GM21381 (cell line): ENCODE data around the gene ASMTL.
"Not testable (repeated sequence)": the region's sequence is repeated elsewhere in the genome, so short reads cannot be mapped to it uniquely, and the experiment has no call there.

Experiments
- ATAC-seq: cut with Tn5 transposase; IDR thresholded peaks from one replicate; pipeline ENCODE4 v1.9.1; 2021; ENCODE audit warnings: mild to moderate bottlenecking, moderate library complexity; ENCODE audit not compliant: unreplicated experiment

Gene ASMTL

DNA sequence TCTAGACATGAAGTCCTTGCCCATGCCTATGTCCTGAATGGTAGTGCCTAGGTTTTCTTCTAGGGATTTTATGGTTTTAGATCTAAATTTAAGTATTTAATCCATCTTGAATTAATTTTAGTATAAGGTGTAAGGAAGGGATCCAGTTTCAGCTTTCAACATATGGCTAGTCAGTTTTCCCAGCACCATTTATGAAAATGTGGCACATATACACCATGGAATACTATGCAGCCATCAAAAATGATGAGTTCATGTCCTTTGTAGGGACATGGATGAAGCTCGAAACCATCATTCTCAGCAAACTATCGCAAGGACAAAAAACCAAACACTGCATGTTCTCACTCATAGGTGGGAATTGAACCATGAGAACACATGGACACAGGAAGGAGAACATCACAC is 29.8 kb upstream of the ASMTL start:
- ATAC-seq: not testable (repeated sequence)

DNA sequence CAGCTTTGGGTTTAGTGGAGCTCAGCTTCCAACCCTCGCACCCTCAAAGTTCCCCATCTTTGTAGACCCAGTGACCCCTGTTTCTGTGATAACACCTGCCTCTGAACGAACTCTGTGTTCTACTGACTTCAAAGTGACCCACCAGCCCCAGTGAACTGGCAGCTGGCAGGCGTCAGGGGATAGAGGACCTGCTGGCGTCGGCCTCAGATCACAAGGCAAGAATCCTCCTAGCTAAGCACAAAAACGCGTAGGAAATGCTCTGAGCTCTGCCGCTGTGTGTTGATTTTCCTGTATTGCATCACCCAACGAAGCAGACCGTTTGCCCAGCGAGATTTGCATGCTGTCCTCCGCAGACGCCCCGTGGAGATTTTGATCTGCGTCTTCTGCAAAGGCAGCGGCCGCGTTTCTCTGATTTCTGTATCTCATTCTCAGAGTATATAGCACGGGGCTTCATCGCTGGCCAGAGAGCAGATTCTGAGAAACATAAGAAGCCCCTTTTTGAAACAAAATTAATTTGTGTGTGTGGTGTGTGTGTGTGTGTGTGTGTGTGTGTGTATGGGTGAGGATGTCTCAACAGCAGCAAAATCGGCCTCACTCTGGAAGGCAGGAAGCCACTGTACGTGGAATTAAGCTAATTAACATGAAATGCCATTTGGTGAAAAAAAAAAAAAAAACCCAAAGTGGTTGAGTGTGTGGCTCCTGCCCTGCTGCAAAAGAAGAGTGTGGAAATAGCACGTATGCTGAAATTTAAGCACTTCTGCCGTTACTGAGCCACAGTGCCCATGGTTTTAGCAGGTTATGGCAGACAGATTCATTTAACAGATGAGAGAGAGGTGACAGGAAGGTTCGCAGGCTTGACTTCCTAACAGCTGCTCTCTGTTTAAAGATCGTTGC is 29.2 kb upstream of the ASMTL start:
- ATAC-seq: peak; percentile 46

DNA sequence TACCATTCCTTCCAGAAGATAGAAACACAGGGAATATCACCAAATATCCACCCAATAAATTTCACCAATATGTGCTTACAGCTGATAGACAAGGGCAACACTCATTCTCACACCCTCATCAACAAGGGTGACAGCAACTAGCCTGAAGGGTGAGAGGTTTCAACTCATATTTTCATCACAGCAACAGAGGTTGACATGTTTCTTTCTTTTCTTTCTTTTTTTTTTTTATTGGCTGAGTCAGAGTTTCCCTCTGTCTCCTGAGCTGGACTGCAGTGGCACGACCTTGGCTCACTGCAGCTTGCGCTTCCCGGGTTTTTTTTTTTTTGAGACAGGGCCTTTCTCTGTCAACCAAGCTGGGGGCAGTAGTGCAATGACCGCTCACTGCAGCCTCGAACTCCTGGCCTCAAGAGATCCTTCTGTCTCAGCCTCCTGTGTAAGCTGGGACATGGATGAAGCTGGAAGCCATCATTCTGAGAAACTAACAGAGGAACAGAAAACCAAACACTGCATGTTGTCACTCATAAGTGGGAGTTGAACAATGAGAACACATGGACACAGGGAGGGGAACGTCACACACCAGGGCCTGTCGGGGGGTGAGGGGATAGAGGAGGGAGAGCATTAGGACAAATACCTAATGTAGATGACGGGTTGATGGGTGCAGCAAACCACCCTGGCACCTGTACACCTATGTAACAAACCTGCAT is 27.5 kb upstream of the ASMTL start:
- ATAC-seq: no peak

DNA sequence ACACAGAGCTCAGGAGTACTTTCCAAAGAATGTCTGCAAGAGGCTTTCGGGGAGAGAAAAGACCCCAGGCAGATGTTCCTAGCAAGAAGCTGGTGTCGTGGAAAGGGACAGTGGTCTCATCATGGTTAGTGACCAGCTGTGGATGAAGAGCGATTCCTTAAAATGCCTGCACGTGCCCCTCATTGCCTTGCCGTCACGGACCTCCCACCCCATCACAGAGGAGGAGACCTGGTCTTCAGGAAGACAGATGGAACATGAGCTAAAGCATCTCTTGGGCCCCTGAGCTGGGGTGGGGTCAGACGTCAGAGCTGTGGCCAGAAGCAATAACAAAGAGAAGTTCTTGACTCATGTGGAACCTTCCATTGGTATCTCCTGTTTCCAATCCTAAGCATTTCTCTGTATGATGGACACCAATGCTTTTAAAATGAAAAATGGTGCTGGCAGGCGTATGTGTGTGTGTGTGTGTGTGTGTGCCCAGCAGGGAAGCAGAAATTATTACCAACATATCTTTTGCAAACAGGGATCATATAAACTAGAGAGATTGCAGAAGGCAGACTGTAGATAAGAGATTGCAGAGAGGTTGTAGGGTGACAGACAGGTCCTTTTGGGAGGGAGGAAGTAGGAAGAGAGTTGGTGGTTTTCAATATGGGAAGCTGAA is 25.2 kb upstream of the ASMTL start:
- no peak for ATAC-seq

DNA sequence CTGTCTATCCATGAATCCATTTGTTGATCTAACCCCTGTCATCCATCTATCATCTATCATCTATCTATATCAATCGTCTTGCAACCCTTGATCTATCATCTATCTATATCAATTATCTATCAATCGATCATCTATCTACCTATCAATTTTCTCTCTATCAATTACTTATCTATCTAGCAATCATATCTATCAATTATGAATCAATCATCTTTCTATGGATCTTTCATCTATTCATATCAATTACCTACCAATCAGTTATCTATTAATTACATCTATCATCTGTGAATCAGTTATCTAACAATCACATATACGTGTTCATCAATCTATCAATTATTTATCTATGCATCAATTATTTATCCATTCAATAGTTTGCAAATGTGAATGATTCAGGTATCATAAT is 24.5 kb upstream of the ASMTL start:
- no peak for ATAC-seq

DNA sequence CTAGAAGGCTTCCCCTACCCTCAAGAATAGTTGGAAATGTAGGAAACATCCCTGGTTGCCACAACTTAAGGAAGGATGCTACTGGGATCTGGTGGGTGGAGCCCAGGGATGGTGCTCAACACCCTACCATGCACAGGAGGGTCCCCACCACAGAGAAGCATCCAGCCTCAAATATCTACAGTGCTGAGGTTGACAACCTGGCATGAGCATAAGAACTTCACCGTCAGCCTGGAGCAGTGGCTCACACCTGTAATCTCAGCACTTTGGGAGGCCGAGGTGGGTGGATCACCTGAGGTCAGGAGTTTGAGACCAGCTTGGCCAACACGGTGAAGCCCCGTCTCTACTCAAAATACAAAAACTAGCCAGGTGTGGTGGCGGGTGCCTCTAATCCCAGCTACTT is 24.0 kb upstream of the ASMTL start:
- ATAC-seq: no peak

DNA sequence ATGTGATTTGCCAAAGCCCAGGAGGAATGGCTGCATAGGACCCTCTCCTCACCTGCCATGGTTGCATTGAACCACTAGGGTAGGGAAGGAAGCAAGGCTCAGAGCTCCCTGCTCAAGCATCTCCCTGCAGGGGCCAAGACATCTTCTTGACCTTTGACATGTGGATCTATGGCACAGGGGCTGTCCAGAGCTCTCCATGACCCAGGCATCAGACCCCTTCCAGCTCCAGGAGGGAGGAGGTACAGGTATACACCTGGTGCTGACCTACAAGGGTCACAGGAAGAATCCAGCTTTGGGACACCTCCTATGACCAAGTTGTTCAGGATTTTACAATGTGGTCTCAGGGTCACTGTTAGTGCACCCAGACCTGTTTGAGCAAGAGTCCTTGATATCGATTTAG is 23.2 kb upstream of the ASMTL start:
- no peak for ATAC-seq

DNA sequence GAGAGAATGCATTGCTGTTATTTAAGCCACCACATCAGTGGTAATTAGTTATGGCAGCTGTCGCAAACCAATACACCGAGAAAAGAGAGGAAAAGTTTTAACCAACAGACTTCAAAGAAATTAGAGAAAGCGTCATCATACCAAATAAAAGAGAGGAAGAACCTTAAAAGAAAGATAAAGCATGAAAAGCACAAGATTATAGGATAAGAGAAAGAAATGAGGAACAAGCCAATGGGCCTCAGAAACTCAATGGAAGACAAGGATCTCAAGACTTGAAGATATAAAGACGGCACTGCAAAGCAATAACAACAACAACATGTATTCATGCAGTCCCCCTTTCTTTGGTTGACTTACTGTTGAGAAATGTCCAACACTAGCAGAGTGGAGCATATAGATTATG is 22.8 kb upstream of the ASMTL start:
- ATAC-seq: no peak

DNA sequence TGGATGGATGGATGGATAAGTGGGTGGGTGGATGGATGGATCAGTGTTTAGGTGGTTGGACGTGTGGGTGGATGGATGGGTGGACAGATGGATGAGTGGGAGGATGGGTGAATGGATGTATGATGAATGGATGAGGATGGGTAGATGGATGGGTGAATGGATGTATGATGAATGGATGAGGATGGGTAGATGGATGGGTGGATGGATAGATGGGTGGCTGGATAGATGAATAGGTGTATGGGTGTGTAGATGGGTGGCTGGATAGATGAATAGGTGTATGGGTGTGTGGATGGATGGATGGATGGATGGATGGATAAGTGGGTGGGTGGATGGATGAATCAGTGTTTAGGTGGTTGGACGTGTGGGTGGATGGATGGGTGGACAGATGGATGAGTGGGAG is 21.9 kb upstream of the ASMTL start:
- ATAC-seq: not testable (repeated sequence)

DNA sequence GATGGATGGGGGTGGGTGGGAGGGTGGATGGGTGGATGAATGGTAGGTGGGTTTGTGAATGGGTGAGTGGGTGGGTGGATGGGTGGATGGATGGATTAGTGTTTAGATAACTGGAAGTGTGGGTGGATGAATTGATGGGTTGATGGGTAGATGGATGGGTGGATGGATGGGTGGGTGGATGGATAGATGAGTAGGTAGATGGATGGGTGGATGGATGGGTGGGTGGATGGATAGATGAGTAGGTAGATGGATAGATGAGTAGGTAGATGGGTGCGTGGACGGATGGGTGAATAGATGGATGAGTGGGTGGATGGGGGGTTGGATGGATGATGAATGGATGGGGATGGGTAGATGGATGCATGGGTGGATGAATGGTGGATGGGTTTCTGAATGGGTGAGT is 20.3 kb upstream of the ASMTL start:
- no peak for ATAC-seq

DNA sequence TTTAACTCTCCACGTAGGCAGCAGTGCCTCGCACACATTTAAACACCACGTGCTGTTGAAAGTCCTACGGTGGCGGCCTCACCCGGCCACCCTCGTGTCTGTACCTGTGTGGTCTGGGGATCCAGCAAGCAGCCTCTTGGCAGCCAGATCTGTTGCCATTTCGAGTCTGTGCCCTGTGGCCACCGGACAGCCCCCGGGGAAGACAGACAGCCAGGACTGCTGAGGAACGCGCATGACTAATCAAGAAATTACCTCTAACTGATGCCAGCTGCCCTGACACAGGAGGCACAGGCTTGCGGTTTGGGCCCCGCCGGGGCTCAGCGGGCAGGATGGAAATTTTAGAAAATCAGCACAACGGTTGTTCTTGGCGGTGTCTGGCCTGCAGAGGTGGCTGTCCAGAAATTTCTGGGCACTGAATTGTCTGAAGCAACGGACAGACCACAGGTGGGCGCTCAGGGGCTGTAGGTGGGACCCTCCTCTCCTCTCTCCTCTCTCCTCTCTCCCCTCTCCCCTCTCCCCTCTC is 15.6 kb upstream of the ASMTL start:
- ATAC-seq: peak; percentile 57

DNA sequence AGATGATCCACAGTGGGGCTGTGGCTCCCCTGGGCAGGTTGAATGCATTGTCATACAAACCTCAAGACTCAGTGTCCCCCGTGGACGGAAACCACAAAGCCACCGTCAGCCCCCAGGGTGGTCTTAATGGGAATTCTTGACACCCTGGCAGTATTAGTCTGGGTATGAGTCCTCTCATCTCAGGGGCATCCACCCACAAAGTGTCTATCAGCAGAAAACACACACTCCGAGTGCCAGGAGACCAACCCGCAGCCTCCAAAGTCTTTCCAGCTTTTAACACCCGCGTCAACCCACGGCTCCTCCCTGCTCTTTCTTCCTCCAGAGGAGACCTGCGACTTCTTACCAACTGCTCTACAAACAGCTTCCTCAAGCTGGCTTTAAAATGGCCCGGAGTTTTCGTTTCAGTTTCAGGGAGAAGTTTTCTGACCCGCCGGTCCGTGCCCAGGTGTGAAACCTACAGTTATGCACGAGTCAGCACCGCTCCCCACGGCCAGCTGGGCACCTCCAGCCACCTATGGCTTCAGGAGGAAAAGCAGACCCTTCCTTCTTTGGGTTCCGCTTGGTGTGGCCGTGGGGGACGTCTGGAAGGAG is 14.4 kb upstream of the ASMTL start:
- ATAC-seq: peak; percentile 39

DNA sequence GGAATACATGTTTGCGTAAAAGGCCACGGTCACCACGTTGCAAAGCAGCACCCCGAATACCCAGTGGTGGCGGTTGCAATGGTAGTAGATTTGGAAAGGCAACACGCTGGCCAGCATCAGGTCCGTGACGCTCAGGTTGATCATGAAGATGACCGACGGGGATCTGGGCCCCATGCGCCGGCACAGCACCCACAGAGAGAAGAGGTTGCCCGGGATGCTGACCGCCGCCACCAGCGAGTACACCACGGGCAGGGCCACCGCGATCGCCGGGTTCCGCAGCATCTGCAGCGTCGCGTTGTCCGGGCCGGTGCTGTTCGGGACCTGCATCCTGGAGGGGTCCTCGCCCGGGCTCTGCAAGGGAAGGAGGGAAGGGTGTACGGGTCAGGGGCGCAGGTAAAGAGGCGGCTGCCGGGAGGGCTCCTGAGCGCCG is 13.5 kb upstream of the ASMTL start:
- no peak for ATAC-seq

DNA sequence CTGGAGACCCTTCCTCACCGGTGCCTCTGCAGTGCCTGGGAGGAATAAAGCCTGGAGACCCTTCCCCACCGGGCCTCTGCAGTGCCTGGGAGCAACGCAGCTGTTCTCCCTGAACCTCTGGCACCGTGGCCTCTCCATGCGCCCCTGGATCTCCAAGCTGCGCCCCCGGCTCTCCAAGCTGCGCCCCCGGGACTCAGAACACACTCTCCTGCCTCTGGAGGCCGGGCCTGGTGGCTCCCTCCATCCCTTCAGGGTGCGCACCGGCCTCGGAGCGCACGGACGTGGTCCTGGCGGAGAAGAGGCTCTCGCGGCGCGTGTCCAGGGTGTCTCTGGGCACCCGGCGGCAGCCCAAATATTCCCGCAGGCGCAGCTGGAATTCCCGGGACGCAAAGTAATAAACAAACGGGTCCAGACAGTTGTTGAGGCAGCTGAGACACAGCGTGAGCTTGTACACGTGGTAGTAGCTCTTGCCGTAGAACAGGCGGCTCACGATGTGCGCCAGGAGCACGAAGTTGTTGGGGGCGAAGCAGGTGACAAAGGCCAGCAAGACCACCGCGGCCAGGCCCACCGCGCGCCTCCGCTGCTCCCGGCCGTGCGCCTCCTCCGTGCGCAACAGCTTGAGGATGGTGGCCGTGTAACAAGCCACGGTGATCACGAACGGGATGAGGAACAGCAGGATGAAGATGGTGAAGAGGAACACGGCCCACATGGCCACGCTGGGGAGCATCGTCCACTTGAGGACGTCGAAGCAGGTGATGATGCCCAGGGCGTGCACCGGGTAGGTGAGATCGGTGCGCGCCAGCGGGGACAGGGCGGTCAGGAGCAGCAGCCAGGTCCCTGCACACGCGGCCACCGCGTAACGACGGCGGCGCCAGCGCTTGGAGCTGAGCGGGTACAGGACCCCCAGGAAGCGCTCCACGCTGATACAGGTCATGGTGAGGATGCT is 12.8 kb upstream of the ASMTL start:
- no peak for ATAC-seq

DNA sequence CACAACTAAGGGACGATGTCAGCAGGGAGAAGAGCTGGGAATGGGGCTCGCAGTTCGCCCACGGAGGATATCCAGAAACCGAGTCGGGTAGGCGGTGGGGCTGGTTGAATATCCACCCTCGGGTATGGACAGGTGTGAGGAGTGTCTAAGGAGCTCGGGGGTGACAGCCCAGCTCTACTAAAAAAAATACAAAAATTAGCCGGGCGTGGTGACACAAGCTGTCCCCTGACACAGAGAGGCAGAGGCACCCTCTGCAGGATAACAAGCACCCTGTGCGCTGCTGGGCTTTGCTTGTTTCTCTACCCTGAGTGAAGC is 12.2 kb upstream of the ASMTL start:
- ATAC-seq: no peak

DNA sequence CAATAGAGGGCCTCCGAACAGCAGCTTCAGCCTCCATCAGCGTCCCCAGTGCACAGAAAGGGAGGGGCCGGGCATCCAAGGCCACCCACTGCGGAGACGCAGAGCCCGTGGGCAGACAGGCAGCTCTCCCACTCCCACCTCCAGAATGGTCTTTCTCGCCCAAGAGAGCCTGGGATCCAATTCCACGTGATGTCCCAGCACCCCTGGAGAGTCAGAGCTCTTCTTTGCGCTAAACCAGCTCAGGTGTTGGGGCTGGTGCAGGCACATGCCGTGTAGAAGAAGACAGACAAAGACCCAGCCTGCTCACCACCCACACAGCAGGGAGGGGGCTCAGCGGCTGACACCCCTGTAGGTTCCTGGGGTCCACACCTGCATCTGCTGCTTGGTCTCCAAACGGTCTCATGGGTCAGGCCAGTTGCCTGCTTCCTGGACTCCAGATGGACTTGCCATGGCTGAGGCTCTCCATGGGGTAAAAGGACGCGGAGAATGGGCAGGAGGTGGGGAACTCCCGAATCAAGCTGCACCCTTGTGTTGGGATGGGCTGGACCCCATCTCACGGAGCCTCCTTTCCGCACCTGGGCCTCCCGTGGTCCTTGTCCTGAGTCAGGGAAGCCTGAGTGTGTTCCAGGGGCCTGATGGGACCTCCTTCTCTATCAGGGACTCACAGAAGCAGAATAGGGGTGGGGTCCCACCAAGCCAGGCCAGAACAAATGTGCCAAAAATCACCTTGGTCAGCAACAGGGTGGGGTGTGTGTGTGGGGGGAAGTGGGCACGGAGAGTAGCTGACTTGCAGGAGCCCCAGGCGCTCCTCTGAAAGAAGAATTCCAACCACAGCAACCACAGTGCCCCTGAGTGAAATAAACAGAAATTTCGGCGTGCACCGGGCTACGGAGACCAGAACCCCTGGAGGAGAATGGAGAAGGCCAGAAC is 11.6 kb upstream of the ASMTL start:
- ATAC-seq: no peak

DNA sequence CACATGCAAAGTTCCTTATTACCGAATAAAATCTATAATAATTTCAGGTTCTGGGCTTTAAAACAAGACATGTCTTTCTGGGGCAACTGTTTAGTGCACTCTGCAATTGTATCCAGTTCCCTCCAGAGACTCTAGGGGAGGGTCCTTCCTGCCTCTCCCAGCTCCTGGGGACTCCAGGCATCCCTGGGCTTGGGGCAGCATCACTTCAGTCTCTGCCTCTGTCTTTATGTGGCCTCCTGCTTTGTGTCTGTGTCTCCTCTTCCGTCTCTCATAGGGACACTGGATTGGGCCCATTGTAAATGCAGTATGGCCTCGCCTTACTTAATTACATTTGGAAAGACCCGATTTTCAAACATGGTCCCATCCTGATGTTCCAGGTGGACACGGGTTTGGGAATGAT is 10.9 kb upstream of the ASMTL start:
- ATAC-seq: no peak

DNA sequence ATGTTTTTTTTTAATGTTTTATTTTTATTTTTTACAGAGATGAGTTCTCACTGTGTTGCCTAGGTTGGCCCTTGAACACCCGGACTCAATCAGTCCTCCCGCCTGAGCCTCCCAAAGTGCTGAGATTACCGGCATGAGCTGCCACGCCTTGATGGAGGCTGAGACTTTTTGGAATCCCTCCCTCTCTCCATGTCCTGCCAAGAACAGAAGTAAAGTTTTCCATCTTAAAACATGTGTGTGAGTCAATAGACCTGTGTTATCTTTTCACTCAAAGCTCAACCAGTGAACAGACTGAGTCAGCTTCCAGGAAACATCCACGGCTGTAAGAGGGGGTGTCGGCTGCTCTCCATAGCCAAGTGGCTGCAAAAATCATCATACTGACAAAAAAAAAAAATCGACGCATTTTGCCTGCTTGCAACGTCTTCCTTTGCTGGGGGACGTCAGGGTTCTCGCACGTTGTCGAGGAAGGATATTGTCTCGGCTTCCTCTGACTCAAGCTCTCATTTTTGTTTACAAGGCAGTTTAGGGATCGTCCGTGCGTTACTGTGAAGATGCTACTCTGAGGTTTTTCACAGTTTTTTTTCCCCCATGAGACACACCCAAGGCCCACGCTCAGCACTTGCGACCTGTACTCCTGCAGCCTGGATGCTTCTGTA is 10.0 kb upstream of the ASMTL start:
- no peak for ATAC-seq

DNA sequence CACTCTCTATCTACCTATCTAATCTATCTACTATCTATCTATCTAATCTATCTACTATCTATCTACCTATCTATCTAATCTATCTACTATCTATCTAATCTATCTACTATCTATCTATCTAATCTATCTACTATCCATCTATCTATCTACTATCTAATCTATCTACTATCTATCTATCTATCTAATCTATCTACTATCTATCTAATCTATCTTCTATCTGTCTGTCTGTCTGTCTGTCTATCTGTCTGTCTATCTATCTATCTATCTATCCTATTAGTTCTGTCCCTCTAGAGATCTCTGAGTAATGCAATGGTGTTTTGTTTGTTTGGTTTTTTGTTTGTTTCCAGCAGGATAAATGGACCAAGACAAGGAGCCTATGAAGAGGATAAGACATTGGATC is 9.4 kb upstream of the ASMTL start:
- ATAC-seq: no peak
